HG03520 (cell line): ENCODE data around the gene CPO.
"Not testable (repeated sequence)": the region's sequence is repeated elsewhere in the genome, so short reads cannot be mapped to it uniquely, and the experiment has no call there.

Experiments
- ATAC-seq: cut with Tn5 transposase; IDR thresholded peaks from one replicate; pipeline ENCODE4 v1.9.1; 2021; ENCODE audit warnings: mild to moderate bottlenecking, moderate library complexity; ENCODE audit not compliant: unreplicated experiment

CPO gene, protein sequence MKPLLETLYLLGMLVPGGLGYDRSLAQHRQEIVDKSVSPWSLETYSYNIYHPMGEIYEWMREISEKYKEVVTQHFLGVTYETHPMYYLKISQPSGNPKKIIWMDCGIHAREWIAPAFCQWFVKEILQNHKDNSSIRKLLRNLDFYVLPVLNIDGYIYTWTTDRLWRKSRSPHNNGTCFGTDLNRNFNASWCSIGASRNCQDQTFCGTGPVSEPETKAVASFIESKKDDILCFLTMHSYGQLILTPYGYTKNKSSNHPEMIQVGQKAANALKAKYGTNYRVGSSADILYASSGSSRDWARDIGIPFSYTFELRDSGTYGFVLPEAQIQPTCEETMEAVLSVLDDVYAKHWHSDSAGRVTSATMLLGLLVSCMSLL

DNA sequence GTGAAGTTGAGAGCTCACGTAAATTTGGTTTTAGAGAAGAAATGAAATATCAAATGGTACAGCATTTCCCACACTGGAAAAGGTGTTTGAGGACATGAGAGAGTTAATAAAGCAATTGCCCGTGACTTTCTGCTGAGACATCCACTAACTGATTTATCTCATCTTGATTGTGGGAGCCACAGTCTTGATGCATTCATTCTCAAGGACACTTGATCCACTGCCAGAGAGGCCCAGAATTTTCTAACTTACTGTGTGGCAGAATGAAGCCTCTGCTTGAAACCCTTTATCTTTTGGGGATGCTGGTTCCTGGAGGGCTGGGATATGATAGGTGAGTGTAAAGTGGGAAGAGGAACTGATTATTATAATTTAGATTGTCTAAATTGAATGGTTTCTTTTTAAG is at the start of gene CPO:
TSS of gene CPO (plus strand) at position 179 of the 400 bp plus-strand sequence. CDS start at position 261, 82 bp downstream.
- ATAC-seq: no peak

DNA sequence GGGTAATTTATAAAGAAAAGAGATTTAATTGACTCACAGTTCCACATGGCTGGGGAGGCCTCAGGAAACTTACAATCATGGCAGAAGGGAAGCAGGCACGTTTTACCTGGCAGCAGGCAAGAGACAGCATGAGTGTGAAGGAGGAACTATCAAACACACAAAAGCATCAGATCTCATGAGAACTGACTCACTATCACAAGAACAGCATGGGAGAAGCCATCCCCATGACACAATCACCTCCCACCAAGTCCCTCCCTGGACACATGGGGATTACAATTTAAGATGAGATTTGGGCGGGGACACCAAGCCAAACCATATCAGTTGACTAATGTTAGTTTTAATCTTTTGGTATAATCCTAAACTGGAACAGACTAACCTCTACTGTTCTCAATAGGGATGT is 49.1 kb upstream of the CPO start:
- no peak for ATAC-seq

DNA sequence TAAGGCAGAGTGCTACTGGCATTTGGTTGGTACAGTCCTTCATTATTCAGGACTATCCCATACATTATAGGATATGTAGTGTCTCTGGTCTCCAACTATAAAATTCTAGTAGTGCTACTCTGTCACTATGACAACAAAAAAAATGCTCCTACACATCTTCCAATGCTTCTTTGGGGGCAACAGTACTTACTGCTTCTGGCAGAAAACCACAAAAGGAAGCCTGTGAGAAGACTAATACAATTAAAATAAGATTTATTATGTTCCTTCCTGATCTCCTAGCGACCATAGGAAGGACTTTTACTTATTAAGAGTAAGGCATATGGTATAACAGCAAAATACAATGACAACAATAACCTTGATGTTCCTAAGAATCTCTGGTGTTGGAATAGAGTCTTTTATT is 48.4 kb upstream of the CPO start:
- ATAC-seq: no peak

DNA sequence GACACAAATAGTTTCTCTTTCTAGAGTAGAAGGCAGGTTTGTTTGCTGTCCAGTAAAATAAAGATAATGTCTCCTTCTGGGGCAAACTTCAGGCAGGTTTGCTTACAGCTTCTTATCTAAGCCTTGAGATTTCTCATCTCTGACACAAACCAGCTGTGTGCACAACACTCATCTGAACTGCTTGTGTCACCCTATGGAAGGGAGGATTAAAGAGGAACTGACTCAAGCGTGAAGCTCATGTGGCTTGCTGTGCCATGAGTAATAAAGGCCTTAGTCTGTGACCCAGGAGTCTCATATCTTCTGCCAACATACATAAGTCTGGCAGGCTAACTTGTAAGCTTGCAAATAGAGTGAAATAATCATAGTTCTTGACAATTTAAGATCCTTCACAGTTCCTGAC is 24.2 kb upstream of the CPO start:
- peak; percentile 76 for ATAC-seq

DNA sequence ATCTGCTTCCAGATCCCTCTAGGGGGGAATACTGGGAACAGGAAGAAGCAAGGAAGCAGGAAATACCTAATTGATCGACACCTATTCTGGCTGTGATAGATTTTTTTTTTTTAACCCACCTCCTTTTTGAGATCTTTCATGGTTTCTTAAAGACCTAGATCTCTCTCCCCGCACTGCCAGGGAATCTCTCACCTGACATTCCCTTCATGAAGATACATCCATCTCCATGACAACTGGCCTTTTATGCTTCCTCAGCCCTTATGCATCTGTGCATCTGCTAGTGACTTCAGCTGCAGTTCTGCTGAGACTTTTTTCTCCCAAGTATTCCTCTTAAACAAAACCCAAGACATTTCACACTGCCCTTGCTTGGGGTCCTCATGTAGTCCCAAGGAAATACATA is 21.1 kb upstream of the CPO start:
- no peak for ATAC-seq

DNA sequence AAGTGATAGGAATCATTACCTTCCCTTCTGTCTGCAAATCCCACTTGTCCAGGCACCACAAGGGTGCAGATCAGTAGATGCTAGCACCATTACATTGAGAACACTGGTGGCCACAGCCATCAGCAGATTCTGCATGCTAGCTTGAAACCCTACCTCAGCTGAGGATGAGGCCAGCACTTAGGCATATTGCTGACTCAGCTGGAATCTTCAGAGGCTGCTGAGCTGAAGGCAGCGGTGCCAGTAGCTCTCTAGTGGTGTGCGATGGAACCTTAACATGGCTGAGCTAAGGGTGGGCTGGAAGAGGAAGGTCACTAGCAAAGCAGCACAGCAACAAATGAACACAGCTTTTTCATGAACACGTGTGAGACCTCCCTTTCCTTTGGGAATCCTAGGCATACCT is 19.0 kb upstream of the CPO start:
- no peak for ATAC-seq

DNA sequence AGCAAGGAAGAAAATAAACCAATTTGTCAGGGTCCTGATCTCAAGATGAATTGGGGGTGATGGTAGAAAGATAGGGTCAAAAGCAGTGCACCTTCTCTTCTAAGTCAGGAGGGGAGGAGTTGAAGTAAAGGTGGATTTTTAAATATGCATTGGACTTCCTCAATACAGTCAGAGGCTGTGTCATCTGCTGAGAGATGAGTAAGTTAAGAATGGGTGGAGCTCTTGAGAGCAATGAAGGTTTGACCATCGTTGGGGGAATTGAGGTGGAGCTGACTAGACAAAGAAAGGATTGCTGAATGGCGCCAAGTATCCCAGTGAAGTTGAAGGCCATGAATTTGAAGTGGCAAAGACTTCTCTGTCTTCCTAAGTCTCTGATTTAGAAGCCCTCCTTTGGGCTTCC is 18.4 kb upstream of the CPO start:
- no peak for ATAC-seq

DNA sequence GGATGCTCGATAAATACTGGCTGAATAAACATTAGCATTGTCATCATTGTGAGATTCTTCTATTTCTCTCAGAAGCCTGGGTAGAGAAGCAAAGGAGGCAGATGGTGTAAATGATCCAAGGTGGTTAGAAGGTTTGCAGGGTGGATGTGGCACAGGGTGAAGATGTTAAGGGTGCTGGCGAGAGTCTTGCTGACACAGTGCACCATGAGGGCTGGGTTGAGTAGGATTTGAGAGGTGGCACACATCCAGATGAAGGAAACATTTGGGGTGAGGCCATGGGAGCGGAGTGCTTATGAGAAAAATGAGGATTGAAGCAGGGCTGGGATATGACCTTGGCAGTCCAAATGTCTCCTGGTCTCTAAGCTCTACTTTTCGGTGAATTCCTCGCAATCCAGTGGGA is 17.8 kb upstream of the CPO start:
- no peak for ATAC-seq

DNA sequence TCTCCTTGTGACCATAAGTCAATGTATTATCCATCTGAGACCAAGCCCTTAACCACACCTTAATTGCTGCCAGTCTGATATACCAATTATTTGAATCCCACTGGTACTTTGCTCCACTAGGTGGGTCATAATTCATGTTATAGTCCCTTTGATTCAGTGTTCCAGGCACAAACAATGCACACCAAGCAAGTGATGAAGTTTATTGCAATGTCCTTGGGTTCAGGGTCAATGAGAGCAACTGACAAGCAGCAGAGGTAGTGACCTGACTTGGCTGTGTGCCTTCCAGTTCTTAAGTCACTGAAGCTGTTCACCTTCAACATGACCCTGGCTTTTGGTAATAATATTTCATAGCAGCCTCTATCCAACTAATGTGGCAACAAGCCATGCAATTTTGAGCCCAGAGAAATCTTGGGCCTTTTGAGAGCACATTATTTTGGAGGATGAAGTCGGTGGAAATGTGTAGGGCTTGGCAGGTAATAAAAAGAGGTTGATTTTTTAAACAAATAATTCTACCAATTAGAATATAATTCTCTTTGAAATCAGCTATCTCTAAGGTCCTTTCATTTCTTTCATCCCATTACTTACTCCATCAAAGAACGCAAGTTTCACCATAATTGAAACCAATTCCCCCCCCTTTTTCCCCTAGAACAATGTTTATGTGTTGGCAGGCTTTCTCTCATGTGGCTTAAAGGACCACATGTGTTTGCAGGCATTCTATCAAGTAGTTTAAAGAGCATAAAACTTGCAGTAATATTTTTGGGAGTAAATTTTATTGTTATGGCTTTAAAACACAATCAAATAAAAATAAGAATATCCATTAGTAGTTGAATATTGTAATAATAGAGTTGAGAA is 3.1 kb upstream of the CPO start:
- no peak for ATAC-seq

DNA sequence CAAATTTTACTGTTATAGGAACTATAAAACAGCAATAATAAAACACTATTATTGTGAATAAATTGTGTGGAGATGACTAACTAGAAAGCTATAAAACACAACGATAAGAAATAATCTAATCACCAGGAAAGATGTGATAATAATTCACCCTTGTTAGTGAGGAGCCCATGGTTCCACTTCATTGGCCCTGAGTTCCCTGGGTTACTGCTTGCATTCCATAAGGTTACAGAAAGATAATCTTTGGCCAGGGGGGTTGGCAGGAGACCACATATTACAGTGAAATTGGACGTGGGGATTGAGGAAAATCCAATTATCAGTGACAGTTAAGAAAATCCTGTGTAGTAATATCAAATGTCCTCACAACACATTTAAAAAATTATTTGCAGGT is 2.5 kb upstream of the CPO start:
- no peak for ATAC-seq

DNA sequence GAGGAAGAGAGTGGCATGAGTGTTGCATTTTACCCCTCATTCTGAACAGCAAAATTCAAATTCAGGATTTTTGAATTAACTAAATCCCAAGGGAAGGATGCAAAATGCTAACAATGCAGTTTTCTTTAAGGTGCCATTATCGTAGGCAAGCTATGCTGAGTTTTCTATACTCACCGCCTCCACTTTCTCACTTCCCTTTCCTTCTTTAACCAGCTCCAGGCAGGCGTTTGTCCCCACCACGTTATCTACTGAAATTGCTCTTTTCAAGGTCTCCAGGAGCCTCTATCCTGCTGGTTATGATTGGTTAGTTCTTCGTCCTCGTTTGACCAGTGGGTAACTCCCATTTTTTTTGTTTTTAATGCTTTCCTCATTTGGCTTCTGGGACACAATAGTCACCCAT is 1.8 kb upstream of the CPO start:
- ATAC-seq: peak; percentile 89

DNA sequence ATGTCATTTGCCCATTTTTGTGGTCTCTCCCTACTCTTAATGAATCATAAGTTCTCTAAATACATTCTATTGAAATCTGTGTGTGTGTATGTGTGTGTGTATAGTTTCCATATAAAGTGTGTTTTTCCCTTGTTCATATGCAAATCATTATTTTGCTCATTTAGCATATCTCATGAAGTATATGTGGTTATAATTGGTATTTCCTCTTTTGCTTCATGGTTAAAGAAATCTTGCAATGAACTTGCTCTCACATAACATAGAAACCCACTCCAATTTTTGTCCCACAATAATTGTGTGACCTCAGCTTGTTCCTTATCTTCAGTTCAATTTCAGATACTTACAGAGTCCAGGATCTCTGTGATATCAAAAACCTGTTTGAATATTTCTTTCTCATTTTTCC is 1.2 kb downstream of the CPO start:
- ATAC-seq: no peak

DNA sequence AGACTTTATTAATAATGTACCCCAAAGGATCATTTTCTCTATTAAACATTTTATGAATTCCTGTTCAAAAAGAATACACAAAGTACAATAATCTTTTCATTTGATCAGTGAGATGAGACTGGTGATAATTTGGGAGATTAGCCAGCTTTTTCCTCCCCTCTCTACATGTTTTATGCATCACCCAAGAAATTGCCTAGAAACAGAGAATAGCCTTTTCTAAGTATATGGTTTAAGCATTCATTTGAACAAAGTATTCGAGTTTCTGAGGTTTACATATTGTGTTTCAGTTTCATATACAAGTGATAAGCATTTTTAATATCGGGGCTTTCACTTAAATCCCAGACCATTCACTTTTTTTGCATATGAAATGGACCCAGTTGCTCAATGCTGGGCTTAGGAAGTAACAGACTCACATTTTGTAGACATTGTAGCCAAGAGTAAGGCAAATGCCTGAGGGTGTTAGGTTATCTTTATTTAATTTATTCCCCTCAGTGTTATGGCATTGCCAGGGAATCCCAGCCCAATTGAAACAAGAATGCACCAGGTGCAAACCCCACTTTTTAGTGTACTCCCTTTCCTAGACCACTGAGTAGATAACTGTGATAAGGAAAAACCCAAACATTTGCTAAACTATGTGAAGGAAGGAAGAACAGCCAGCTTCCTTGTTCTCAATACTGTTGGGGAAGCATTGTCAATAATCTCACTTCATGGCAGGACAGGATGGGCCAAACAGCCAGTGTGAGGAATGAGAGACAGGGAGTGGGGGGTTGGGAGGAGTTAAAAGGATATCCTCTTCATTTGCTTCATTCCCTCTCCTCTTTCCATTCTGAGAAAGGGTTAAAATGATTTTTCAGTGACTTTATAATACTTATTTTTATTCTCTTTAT is 3.5 kb downstream of the CPO start:
- no peak for ATAC-seq

DNA sequence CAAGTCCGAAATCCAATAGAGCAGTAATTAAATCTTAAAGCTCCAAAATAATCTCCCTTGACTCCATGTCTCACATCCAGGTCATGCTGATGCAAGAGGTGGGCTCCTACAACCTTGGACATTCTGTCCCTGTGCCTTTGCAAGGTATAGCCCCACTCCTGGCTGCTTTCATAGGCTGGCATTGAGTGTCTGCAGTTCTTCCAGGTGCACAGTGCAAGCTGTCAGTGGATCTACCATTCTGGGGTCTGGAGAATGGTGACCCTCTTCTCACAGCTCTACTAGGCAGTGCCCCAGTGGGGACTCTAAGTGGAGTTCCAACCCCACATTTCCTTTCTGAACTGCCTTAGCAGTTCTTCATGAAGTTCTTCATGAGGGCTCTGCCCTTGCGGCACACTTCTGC is 14.1 kb downstream of the CPO start:
- not testable (repeated sequence) for ATAC-seq

DNA sequence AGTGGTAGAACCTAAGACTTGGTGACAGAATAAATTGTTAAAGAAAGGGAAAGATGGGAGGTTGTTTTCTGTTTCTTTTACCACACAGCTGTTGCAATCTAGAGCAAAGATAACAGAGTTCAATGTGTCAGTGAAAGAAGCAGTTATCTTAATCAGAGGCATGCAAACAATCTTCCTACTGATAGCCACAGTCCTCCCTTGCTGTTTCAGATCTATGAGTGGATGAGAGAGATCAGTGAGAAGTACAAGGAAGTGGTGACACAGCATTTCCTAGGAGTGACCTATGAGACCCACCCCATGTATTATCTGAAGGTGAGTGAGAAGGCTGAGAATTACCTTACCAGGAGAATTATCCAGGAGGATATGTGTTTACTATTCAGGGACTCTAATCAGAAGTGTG is 15.9 kb downstream of the CPO start:
- no peak for ATAC-seq

DNA sequence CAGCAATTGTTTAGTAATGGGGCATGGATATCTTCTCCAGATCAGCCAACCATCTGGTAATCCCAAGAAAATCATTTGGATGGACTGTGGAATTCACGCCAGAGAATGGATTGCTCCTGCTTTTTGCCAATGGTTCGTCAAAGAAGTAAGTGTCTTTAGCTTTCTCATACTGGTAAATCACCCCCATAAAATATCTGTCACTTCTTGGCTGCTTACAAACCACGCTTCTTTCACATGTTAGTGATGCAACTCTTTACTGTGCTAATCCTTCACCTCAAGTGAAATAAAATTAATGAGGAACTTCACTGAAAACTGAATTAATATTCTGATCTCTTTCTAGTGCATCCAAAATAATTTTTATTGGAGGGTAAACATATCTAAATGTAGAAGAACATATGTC is 18.9 kb downstream of the CPO start:
- no peak for ATAC-seq

DNA sequence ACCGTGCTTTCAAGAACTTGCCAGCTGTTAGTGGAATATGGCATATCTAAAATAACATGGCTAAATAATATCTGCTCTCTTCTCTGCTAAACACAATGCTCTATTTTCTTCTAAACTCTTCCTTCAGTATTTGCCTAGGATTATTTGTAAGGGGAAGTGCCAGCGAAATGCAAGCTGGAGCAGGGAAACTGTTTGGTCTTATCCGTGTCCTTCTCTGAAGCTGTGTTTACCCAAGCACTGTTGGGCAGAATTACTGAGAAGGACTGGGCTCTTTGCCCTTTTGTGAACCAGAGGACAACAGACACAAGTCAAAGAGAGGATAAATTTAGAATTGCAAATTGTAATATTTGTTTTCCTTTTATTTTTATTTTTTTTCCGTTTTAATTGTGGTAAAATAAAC is 23.6 kb downstream of the CPO start:
- ATAC-seq: no peak

DNA sequence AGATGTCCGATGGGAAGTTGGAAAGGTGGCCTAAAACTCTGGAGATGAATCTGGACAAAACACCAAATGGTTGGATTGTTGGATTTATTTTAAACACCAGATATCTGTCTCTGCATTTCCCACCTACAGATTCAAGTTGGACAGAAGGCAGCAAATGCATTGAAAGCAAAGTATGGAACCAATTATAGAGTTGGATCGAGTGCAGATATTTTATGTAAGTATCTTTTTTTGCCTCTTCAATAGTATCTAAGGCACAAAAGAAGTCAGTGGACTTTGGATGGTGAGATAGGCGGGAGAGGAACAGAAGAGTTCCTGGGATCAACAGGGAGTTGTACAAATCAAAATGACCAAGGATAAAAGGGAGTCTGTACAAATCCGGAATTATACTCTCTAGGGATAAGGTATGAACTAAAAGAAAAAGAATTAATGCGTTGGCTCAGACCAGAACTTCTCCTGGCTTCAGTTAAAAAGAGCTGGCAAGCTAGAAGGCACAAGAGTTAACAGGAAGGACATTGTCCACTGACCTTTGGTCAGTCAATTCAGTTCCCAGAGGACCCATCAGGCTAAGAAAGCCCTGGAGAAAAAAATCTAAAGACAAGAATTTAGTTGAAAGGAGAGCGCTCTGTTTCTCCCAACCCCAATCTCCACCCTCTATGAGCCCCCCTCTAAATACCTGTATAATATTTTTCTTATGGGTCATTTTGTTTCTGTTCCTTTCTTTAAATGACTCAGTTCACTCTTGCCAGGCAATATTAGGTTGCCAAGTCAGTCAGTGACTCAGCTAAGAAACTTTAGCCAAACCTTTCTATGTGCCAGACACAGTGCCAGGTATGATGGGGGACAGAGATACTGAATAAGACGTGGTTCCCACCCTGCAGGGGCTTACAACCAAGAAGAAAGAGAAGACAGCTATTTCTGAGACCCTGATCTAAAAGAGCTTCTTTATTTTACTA is 29.1 kb downstream of the CPO start:
- no peak for ATAC-seq

DNA sequence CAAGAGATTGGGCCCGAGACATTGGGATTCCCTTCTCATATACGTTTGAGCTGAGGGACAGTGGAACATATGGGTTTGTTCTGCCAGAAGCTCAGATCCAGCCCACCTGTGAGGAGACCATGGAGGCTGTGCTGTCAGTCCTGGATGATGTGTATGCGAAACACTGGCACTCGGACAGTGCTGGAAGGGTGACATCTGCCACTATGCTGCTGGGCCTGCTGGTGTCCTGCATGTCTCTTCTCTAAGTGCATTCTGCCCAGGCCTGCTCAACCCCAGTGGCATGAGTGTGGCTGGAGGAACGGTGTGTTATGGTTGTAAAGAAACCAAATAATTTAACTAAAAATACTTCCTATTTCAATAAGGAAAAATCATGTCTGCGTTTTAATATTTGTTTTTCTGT is 29.9 kb downstream of the CPO start:
- ATAC-seq: no peak
